ENCODE data around the gene PPARA.
"Not testable (repeated sequence)": the region's sequence is repeated elsewhere in the genome, so short reads cannot be mapped to it uniquely, and the experiment has no call there.

PPARA gene

GRCh38 chr22:46263216-46263590 is 112.9 kb downstream of the PPARA start, which contains the start of gene PKDREJ:
Gene PKDREJ, minus strand, starts transcription at chr22:46263343. Its CDS starts 21 bp downstream, at chr22:46263322.
- in situ Hi-C loops (cut with HindIII; ENCODE audit: low sequenced_read_pairs): no loop called here

DNA sequence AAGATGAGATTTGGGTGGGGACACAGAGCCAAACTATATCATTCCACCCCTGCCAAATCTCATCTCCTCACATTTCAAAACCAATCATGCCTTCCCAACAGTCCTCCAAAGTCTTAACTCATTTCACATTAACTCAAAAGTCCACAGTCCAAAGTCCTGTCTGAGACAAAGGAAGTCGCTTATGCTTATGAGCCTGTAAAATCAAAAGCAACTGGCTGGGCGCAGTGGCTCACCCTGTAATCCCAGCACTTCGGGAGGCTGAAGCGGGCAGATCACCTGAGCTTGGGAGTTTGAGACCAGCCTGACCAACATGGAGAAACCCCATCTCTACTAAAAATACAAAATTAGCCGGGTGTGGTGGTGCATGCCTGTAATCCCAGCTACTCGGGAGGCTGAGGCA is 114.2 kb downstream of the PPARA start:
- in situ Hi-C loops (cut with HindIII; ENCODE audit: low sequenced_read_pairs): not testable (repeated sequence)

- in situ Hi-C loops (cut with HindIII; ENCODE audit: low sequenced_read_pairs): not testable (repeated sequence)
Observed at GRCh38 chr22:46265627-46266026, 115.3 kb downstream of the PPARA start.

DNA sequence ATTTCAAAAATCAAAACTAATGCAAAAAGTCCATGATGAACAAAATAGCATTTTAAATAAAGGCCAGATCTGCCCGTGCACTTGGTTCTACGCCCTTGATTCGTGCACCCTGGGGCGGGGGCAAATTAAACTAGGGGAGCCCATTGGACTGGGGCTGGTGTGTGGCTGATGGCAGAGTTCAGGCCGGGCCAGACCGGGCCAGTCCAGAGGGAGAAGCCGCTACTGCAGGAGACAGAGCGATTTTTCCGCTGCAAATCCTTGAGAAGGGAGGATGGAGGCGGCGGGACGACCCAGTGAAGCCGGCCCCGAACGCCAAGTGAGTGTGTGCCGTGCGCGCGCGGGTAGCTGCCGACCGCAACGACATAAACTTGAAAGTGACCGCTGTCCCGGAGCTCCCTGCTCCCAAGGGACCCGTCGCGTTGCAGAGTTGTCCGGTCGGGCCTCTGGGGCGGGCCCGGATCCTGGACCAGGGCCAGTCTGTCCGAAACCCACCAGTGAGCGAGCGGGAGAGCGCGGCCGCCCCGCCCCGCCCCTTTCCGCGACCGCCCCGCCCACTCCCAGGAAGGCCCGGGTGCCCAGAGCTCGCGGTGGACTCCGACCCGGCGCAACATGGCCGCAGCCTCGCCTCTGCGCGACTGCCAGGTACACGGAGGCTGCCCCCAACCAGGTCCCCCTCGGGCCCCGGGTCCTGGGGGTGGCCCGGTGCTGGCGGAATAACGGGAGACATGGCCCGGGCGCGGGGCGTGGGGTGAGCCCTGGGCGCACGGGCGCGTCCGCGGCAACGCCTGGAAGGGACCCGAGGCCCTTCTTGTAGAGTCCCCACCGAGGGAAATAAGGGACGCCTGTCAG is 117.3 kb downstream of the PPARA start, which contains the start of gene TTC38:
Gene TTC38 (plus strand): TSS at position 578 of the 849 bp plus-strand sequence. CDS start 32 bp downstream, at position 610.
- in situ Hi-C loops (cut with HindIII; ENCODE audit: low sequenced_read_pairs): no loop called here

DNA sequence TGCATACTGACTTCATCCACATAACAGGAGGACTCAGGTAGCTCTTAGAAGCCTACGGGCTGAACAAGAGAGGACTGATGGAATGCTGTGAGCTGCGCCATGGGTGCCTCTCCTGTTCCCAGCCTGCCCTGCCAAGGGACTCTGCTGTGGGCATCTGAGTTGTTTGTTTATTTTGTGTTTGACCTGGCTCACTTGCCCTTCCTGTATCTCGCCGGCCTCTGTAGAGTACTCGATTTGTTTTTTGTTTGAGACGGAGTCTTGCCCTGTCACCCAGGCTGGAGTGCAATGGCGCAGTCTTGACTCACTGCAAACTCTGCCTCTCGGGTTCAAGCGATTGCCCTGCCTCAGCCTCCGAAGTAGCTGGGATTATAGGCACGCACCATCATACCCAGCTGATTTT is 119.2 kb downstream of the PPARA start:
- in situ Hi-C loops (cut with HindIII; ENCODE audit: low sequenced_read_pairs): no loop called here

GRCh38 chr22:46272196-46272595 is 121.9 kb downstream of the PPARA start:
- in situ Hi-C loops (cut with HindIII; ENCODE audit: low sequenced_read_pairs): loop anchor here (5.0 kb wide), 1 partner anchor 125 kb away; no protein-coding TSS in a partner anchor

- in situ Hi-C loops (cut with HindIII; ENCODE audit: low sequenced_read_pairs): loop anchor here (5.0 kb wide), 1 partner anchor 126 kb away; no protein-coding TSS in a partner anchor
Observed at GRCh38 chr22:46272762-46273431, 122.6 kb downstream of the PPARA start.

GRCh38 chr22:46273432-46274148 is 123.3 kb downstream of the PPARA start:
- in situ Hi-C loops (cut with HindIII; ENCODE audit: low sequenced_read_pairs): loop anchor here (5.0 kb wide), 1 partner anchor 126 kb away; no protein-coding TSS in a partner anchor

DNA sequence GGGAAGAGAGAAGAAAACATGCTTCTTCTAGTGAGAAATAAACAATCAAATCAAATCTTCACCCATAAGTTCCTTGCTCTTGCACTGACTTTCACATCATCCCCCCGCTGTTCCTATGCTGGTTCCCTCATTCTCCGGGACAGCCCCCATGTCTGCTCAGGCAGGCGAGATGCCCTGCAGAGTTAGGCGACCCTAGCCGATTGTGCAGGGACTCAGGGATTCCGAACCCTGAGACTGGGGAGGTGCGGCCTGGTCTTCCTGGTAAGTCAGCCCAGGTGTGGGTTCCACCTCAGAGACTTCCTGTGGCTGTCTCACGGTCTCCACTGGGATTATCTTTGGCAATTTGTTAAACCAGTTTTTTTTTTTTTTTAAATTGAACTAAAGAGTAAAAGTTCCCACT is 124.1 kb downstream of the PPARA start:
- in situ Hi-C loops (cut with HindIII; ENCODE audit: low sequenced_read_pairs): loop anchor here (5.0 kb wide), 1 partner anchor 127 kb away; no protein-coding TSS in a partner anchor

DNA sequence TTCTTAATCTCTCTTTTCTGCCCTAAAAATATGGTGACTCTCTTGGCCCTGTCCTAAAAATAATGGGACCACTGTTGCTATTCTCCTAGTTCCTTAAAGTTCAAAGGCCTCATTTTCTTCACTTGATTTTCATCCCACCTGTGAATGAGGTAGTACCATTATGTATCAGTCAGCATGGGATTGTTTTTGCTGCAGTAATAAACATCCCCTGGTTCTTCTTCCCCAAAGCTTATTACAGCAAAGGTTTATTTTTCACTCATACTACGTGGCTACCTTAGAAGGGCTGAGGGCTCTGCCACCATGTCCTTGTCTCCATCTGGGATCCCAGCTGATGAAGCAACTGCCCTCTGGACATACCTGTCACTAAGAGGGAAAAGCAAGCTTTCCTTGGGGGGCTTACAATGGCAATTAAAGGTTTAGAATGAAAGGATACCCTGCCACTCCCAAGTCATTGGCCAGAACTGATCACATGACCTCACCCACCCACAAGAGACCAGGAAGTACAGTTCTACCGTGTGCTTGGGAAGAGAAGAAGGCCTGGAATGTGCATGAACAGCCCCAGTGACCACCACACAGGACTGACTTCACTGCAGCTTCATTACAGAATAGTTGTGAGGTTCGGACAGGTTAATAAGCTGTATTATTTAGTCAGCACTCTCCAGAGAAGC is 125.3 kb downstream of the PPARA start:
- in situ Hi-C loops (cut with HindIII; ENCODE audit: low sequenced_read_pairs): no loop called here

DNA sequence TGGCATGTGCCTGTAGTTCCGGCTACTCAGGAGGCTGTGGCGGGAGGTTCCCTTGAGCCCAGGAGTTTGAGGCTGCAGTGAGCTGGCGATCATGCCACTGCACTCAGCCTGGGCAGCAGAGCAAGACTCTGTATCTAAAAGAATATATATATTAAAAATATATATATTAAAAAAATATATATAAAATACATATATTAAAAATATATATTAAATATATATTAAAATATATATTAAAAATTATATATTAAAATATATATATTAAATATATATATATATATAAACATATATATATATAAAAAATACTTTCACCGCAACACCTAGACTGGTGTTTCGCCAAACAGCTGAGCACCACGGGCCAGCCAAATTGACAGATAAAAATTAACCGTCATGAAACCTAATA is 126.2 kb downstream of the PPARA start:
- in situ Hi-C loops (cut with HindIII; ENCODE audit: low sequenced_read_pairs): no loop called here

DNA sequence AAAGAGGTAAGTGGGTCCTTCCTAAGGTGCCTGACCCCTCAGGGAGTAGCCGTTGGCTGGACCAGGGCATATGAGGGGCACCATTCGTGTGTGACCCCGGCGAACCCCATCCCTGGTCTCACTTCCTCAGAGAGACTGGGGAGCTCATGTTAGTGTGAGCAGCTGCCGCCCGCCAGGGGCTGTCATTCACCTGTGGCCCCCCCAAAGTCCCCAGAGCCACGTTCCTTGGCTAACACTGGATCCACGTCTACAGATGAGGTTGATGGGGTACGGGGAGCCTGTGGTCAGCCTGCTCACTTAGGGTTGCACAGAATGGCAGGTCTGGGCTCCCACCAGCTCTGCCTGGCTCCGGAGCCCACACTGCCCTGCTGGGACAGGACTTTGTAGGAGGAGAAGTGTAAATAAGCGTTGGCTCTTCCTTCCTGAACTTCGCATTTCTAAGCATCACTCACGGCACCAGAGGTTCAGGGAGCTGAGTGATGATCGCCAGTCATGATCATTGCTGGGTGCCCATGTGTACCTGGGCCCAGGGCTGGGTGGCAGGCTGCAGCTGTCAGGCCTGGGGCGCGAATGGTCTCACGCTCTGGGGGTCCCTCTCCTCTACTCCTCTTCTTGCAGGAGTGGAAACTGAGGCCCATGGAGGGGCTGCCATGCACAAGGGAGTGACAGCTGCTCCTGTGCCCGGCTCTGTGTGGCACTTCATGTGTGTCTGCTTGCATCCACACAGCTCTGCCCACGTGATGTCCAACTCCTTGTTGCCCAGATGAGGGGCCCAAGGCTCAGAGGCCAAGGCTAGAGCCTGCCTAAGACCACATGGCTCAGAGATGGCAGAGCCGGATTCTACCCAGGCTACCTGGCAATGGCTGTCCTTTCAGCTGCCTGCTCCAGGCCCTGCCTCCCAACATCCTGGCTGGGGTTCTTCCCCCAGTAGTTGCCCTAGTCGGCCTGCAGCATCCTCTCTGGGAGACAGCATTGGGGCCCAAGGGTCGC is 128.6 kb downstream of the PPARA start:
- in situ Hi-C loops (cut with HindIII; ENCODE audit: low sequenced_read_pairs): no loop called here

- in situ Hi-C loops (cut with HindIII; ENCODE audit: low sequenced_read_pairs): no loop called here
Observed at GRCh38 chr22:46280063-46280817, 129.9 kb downstream of the PPARA start.

DNA sequence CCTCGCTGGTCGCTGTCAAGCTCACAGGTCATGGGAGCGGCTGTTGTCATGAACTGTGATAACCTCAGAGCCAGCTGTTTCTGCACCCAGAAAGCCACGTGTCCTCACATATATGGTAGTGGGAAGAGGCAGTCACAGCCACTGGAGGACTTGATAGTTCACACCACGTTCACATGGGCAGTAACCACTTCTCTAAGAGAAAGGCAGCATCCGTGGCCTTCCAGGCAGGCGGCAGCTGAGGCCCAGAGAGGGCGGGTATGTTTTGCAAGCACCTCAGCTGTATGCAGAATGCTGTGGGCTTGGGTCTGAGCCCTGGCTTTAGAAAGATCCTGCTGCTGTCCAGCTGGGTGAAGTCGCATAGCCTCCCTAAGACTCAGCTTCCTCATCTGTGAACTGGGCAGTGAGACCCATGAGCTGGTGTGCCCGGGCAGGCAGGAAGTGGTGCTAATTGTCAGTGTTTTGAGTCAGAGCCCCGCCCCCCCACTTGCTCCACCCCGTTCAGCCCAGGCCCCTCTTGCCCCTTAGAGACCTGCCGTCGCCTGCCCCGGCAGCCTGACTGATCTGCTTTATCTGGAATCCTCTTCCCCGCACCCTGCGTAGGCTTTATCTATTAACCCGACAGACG is 130.8 kb downstream of the PPARA start:
- in situ Hi-C loops (cut with HindIII; ENCODE audit: low sequenced_read_pairs): no loop called here

DNA sequence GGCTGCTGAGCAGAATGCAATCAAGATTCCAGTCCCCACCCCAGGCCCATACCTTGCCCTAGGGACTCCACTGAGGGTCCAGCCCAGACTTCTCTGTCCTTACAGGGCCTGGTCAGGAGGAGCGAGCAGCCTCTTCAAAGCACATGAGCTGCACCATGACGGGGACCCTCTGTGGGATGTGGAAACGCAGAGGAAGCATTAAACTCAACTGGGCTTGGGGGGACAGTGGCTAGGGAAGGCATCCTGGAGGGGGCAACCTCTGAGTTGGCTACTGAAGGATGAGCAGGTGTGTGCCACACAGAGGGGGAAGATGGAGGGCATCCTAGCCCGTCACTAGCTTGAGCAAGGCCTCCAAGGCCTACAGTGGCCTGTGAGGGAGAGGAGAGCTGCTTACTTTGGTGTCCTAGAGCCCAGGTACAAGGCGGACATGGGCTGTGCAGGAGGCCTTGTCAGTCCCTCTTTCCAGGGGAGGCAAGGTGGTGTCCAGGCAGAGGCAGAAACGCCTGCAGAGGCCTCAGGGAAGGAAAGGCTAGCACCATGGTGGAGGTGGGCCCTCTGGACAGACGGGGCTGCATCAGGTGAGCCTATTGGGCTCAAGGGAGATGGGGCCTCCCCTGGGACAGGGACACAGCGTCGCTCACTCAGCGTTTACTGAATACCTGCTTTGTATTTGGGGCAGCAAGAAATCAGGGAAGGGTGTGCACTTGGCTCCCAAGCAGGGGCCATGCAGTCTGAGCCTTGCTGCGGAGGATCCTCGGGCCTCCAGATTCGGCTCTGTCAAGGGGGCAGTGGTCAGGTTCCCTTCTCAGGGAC is 131.7 kb downstream of the PPARA start:
- in situ Hi-C loops (cut with HindIII; ENCODE audit: low sequenced_read_pairs): no loop called here

DNA sequence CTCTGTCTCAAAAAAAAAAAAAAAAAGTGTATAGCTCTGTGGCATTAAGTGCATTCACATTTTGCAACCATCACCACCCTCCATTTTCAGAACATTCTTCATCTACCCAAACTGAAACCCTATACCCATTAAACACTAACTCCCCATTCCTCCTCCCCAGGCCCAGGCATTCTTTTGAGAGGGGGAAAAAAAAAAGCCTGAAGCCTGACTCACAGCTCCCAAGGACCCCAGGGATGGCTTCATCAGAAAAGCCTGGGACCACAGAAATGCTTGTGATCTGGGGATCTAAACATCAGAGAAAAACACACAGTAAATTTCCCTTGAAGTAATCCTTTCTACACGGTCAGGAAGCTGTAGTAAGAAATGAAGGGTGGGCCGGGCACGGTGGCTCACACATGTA is 135.7 kb downstream of the PPARA start:
- in situ Hi-C loops (cut with HindIII; ENCODE audit: low sequenced_read_pairs): no loop called here

Data from DLD1 (cell line).